Thoracic aorta (tissue), 2 donors: Measurements from ENCODE around the gene UTS2R. TPM values are rescaled to one million over a fixed set of nuclear protein-coding genes. Genes with fewer than 3 reads are reported as not detected.
"Not testable (repeated sequence)": the region's sequence is repeated elsewhere in the genome, so short reads cannot be mapped to it uniquely, and the experiment has no call there.

Experiments used
- ATAC-seq: fragments of 150-250 bp; one replicate; pipeline ENCODE4 v1.8.0; 2017; ENCODE audit warnings: low read depth; ENCODE audit not compliant: insufficient number of reproducible peaks, low FRiP score
- DNase-seq: peaks from one replicate; pipeline ENCODE4 v3.0.0-alpha.2; 2020; ENCODE audit warnings: low spot score
- H3K27ac ChIP-seq, 2 donors: fragments of 200-600 bp; sonication (generic); 1 replicate in 1 of 2; 2 replicates in 1 of 2; pipeline ENCODE4 v1.5.1; 2016; ENCODE audit warnings: mild to moderate bottlenecking in 2 of 2, moderate library complexity in 2 of 2
- H3K27me3 ChIP-seq: fragments of 200-600 bp; sonication (generic); replicated peaks from 2 replicates; pipeline ENCODE4 v1.6.0; 2016; ENCODE audit warnings: mild to moderate bottlenecking; ENCODE audit not compliant: insufficient read depth
- H3K36me3 ChIP-seq: fragments of 200-600 bp; sonication (generic); one replicate; pipeline ENCODE4 v1.5.1; 2016
- H3K4me1 ChIP-seq, 2 donors: fragments of 200-600 bp; sonication (generic); 1 replicate in 1 of 2; 2 replicates in 1 of 2; pipeline versions ENCODE4 v1.5.1 to v1.6.0; 2016; ENCODE audit warnings: low read depth in 2 of 2, mild to moderate bottlenecking in 1 of 2; ENCODE audit not compliant: control insufficient read depth in 1 of 2
- H3K4me3 ChIP-seq: fragments of 200-600 bp; sonication (generic); 2 replicates; pipeline ENCODE4 v1.5.1; 2016; ENCODE audit warnings: mild to moderate bottlenecking
- H3K9me3 ChIP-seq: fragments of 200-600 bp; sonication (generic); 2 replicates; pipeline ENCODE4 v1.5.1; 2016
- CTCF ChIP-seq: fragments of 200-600 bp; sonication (generic); IDR thresholded peaks from one replicate; pipeline ENCODE4 v1.5.1; 2019; ENCODE audit warnings: antibody characterized with exemption
- total RNA-seq, 2 donors: library from RNA; depleted of rRNA; stranded (reverse); fragments of >200 nt; gene quantifications; one replicate each; pipeline versions ENCODE4 v1.1.0 to v1.2.3, GENCODE V29; 2016

UTS2R gene
- total RNA-seq, 2 donors from 2014 or later: 0.27 TPM; not detected in 1

GRCh38 chr17:82343560-82343959 is 28.0 kb upstream of the UTS2R start:
- Histone ChIP-seq H3K27me3 (no peaks in the 10 kb centered on the region), H3K27ac (no peak overlapping the region), H3K4me1 (peaks cover 3 to 10% of the 10 kb centered on the region in 2 donors), H3K4me3 (no peak overlapping the region), H3K36me3 (no peaks in the 10 kb centered on the region), H3K9me3 (no peaks in the 10 kb centered on the region)
- DNase-seq: no peak
- no peak for ATAC-seq
- no peak for TF ChIP-seq CTCF

DNA sequence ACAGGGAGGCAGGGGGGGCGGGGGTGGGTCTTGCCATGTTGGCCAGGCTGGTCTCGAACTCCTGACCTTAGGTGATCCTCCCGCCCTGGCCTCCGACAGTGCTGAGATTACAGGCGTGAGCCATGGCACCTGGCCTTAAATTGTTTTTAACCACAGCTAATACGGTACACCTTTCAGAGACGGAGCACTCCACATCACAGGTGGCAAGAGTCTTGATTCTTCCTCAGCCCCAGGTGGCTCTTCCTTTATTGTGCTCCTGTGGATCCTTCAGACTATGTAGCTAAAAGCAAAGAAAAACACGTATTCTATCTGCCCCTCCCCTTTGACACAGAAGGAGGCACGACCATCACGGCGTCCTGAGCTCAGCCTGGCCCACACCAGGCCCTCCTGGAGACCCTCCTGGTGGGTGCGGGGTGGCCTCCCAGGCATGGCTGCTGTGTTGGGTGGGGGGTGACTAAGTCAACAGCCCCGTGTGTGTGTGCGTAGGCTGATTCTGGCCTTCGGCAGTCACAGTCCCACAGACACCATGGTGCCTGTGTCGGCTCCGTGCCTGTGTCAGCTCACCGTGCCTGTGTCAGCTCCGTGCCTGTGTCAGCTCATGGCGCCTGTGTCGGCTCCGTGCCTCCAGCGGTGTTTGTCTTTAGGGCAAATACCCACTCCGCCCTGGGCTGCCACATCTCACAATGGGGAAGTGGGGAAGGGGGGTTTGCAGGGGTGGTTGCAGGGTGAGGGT is 27.2 kb upstream of the UTS2R start:
- Histone ChIP-seq H3K4me1 (peaks cover 0 to 3% of the 10 kb centered on the region in 2 donors), H3K36me3 (no peaks in the 10 kb centered on the region), H3K9me3 (no peaks in the 10 kb centered on the region), H3K27me3 (no peaks in the 10 kb centered on the region), H3K4me3 (no peak overlapping the region), H3K27ac (no peak overlapping the region)
- DNase-seq (no peak), ATAC-seq (no peak)
- no peak for TF ChIP-seq CTCF

DNA sequence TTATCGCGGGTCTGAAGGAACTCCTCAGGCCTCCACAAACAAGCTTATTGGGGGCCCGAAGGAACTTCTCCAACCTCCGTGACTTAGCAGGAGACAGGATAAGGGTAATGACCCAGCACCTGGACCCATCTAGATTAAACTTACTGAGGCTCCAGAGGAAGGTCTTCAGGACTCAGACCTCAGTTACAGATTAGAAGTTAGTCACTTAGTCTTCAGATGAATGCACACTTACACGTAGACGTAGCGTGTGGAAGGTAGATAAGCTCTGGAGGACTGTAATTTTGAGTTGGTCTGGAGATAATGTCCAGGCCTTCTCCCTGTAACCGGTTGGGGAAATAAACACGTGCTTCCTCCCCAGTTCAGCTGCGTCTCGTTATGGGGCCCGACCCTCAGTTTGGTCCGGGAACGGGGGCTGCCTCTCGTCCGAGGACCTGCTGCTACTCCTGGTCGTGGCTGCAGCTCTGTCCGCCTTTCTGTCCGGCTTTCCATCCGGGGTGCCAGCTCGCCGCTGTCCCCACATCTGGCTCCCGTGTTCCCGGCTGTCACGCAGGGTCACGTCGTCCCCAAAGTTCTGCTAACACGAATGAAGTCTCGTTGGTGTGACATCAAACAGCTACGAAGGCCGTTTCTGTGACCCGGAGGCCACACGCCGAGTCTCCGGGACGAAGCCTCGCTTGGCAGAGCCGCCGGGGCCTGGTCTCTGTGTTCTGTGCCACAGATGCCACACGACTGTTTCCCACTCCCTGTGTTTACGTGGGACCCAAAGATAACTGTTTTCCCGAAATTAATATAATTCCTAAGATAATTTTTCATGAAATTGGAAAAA is 26.2 kb upstream of the UTS2R start:
- DNase-seq: no peak
- Histone ChIP-seq H3K4me3 (no peak overlapping the region), H3K9me3 (no peaks in the 10 kb centered on the region), H3K27me3 (no peaks in the 10 kb centered on the region), H3K4me1 (no peaks in the 10 kb centered on the region), H3K27ac (no peak overlapping the region), H3K36me3 (no peaks in the 10 kb centered on the region)
- TF ChIP-seq CTCF: no peak
- ATAC-seq: no peak

DNA sequence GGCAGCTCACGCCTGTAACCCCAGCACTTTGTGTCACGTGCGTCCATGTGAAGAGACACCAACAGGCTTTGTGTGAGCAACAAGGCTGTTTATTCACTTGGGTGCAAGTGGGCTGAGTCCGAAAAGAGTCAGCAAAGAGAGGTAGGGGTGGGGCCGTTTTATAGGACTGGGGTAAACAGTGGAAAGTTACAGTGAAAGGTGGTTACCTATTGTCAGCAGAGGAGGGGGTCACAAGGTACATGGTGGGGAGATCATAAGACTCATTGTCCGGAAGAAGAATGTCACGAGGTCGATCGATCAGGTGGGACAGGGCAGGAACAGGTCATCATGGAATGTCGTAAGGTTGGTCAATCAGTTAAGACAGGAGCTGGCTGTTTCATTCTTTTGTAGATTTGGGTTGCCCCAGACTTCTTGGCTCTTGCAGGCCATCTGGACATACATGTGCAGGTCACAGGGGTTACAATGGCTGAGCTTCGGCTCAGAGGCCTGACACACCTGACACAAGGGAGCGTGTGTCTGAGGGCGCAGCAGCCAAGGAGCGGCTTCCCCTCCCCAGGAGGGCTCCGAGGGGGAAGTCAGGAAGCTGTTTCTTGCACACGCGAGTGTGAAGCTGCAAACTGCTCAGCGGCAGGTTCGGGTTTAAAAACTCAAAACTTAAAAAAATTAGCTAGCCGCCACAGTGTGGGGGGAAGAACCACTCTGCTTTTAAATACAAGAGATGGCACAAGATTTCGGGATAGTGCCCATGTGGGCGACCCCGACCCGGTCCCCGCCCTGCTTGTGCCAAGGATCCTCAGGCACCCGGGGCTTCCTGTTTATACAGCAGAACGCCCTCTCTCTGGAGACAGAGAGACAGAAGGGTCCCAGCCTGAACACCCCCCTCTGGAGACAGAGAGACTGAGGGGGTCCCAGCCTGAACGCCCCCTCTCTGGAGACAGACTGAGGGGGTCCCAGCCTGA is 24.9 kb upstream of the UTS2R start:
- no peak overlapping the region for H3K27ac ChIP-seq
- ATAC-seq (no peak), DNase-seq (no peak)
- no peak overlapping the region for H3K4me3 ChIP-seq
- TF ChIP-seq CTCF: no peak
- H3K27me3 ChIP-seq: no peaks in the 10 kb centered on the region
- H3K9me3 ChIP-seq: no peaks in the 10 kb centered on the region
- no peaks in the 10 kb centered on the region for H3K4me1 ChIP-seq
- H3K36me3 ChIP-seq: no peaks in the 10 kb centered on the region

GRCh38 chr17:82347994-82348393 is 23.6 kb upstream of the UTS2R start:
- H3K4me1 ChIP-seq, ATAC-seq, H3K27ac ChIP-seq: not testable (repeated sequence)

More at GRCh38 chr17:82347994-82348393, 23.6 kb upstream of the UTS2R start:
- H3K27me3 ChIP-seq, H3K4me3 ChIP-seq, H3K36me3 ChIP-seq, DNase-seq, H3K9me3 ChIP-seq: not testable (repeated sequence)
